ENCODE results near the gene PRKCH. TPM values are rescaled to one million over a fixed set of nuclear protein-coding genes. Genes with fewer than 3 reads are reported as not detected.

The PRKCH gene
- total RNA-seq, 6 experiments from 2014 or later: 5.0 to 12.1 (median 8.8) TPM

DNA sequence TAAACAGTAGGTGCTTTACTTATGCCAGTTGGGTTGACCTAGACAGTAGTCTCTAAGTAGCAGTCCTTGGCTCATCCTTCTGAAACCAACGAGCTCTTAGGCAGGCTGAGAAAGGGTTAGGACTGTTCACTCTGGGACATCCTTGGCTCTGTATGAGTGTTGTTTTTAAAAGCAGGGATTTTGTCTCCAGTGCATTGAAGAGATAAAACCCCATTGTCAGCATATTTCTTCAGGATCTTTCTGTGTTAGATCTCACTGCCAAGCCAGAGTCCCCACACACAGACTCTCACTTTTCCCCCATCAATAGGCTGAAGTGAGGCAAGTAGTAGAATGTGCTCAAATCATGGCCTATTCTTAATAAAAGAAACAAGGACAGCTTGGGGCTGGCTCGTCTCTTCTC lies 250.5 kb downstream of the PRKCH start:
- no peaks in the 10 kb centered on the region for H3K27me3 ChIP-seq
- WGBS (ENCODE audit: insufficient coverage, low coverage, low lambda C conversion rate, missing lambda C conversion rate): 66% methylated on average over 2 of the region's 2 CpGs
- DNase-seq (peak in 1 of 3 donors; percentile 1), ATAC-seq (no peak)
- H3K9me3 ChIP-seq: no peaks in the 10 kb centered on the region
- H3K27ac ChIP-seq: no peak overlapping the region
- no peaks in the 10 kb centered on the region for H3K36me3 ChIP-seq
- TF ChIP-seq, protein P1, sequence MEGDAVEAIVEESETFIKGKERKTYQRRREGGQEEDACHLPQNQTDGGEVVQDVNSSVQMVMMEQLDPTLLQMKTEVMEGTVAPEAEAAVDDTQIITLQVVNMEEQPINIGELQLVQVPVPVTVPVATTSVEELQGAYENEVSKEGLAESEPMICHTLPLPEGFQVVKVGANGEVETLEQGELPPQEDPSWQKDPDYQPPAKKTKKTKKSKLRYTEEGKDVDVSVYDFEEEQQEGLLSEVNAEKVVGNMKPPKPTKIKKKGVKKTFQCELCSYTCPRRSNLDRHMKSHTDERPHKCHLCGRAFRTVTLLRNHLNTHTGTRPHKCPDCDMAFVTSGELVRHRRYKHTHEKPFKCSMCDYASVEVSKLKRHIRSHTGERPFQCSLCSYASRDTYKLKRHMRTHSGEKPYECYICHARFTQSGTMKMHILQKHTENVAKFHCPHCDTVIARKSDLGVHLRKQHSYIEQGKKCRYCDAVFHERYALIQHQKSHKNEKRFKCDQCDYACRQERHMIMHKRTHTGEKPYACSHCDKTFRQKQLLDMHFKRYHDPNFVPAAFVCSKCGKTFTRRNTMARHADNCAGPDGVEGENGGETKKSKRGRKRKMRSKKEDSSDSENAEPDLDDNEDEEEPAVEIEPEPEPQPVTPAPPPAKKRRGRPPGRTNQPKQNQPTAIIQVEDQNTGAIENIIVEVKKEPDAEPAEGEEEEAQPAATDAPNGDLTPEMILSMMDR (IDR thresholded peaks at IDR 0.05): no peak
- no peak for TF ChIP-seq POLR2A (IDR thresholded peaks at IDR 0.05)
- H3K4me3 ChIP-seq: no peak overlapping the region
- peaks cover 0 to 11% (median 3%) of the 10 kb centered on the region in 4 donors for H3K4me1 ChIP-seq
- intact Hi-C loops (cut with DNase I): no loop called here

DNA sequence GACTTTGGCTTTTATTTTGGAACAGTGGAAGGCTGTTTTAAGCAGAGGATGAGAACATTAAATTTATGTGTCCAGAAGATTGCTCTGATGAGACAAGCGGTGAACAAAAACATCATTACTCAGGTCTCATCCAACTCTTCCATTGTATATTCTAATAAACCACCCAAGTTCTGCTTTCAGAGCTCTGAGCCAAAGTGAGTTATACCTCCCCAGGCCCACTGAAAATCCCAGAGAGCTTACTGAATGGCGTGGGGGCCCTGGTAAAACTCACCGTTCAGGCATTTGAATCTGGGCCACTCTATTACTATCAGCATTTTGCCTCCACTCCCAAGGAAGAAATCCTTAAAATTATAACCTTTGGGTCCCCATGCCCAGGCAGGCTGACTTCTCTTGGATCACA lies 251.9 kb downstream of the PRKCH start:
- no peak overlapping the region for H3K27ac ChIP-seq
- H3K4me3 ChIP-seq: no peak overlapping the region
- no peaks in the 10 kb centered on the region for H3K36me3 ChIP-seq
- 79% methylated on average over 2 of the region's 3 CpGs for WGBS (ENCODE audit: insufficient coverage, low coverage, low lambda C conversion rate, missing lambda C conversion rate)
- H3K27me3 ChIP-seq: no peaks in the 10 kb centered on the region
- intact Hi-C loops (cut with DNase I): no loop called here
- H3K9me3 ChIP-seq: no peaks in the 10 kb centered on the region
- no peak for ATAC-seq
- TF ChIP-seq, protein P1 (IDR thresholded peaks at IDR 0.05): no peak
- no peak for TF ChIP-seq POLR2A (IDR thresholded peaks at IDR 0.05)
- DNase-seq: peak in 1 of 3 donors; percentile 17
- H3K4me1 ChIP-seq: peaks cover 0 to 4% (median 0%) of the 10 kb centered on the region in 4 donors

DNA sequence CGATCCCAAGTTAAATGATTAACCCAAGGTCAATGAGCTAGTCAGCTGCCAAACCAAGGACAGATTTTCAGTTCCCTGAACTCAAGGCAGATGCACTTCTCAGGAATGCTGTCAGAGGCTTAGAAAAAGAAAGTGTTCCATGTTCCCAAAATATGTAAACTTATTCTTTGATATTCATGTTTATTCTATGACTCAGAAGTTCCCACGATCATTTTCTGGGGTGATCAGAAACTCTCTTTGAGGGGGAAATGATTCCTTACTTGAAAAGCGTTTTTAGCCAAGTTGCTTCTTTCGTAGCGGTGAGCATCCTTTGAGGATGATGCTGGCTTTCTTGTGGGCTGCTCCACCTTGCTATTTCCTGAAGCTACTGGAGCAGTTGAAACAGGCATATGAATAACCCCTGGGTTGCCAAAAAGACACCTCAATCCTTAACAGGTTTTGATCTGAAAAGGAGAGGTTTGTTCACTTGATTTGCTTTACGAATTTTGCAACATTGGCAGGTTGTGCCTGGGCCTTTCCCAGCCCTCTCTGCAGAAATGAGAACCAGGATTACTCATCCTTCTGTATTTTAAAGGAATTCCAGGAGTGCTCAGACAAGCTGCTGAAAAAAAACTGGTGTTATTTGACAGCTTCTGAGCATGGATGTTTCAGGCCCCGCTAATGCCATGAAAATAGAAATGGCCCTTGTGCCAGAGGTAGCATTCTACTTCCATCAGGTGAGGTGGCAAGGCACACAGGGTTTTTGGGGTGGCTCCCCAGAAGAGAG lies 252.6 kb downstream of the PRKCH start:
- Histone ChIP-seq H3K36me3 (no peaks in the 10 kb centered on the region), H3K9me3 (no peaks in the 10 kb centered on the region), H3K27me3 (no peaks in the 10 kb centered on the region), H3K4me3 (no peak overlapping the region), H3K4me1 (no peaks in the 10 kb centered on the region), H3K27ac (peak overlapping the region in 1 of 3 donors; percentile 29)
- DNase-seq (no peak), ATAC-seq (peak in 3 of 4 donors; percentile 14 to 74 (median 19))
- intact Hi-C loops (cut with DNase I): no loop called here
- TF ChIP-seq, protein P1 (IDR thresholded peaks at IDR 0.05): no peak
- no peak for TF ChIP-seq POLR2A (IDR thresholded peaks at IDR 0.05)
- 48% methylated on average over 7 of the region's 7 CpGs for WGBS (ENCODE audit: insufficient coverage, low coverage, low lambda C conversion rate, missing lambda C conversion rate)

DNA sequence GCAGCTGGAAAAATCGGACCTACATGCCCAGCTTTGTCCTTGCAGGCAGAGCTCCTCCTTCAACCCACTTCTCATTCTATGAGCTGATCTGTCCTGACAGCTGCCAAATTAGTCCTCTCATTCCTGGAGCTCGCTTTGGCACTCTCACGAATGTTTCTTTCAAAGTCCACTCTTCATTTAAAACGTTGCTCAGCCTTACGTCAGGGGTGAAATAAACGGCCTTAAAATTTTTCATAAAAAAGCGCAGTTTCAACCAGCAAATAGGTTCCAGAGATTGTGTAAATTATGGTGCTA lies 253.1 kb downstream of the PRKCH start:
- TF ChIP-seq, protein P1 (IDR thresholded peaks at IDR 0.05): no peak
- TF ChIP-seq POLR2A (IDR thresholded peaks at IDR 0.05): no peak
- no peaks in the 10 kb centered on the region for H3K27me3 ChIP-seq
- ATAC-seq: peak in 3 of 4 donors; percentile 31 to 64 (median 52)
- no peaks in the 10 kb centered on the region for H3K4me1 ChIP-seq
- 66% methylated on average over 7 of the region's 7 CpGs for WGBS (ENCODE audit: insufficient coverage, low coverage, low lambda C conversion rate, missing lambda C conversion rate)
- no peaks in the 10 kb centered on the region for H3K36me3 ChIP-seq
- no peak for DNase-seq
- no peaks in the 10 kb centered on the region for H3K9me3 ChIP-seq
- no peak overlapping the region for H3K27ac ChIP-seq
- H3K4me3 ChIP-seq: no peak overlapping the region
- intact Hi-C loops (cut with DNase I): no loop called here
